Brain microvascular endothelial cell (primary cell): ENCODE results near the gene CAMK1D.
"Not testable (repeated sequence)": the region's sequence is repeated elsewhere in the genome, so short reads cannot be mapped to it uniquely, and the experiment has no call there.

Source experiments
- DNase-seq: peaks from one replicate; pipeline ENCODE4 v3.0.0-alpha.2; 2020
- H3K27ac ChIP-seq: fragments of 250-450 bp; sonication (Bioruptor Pico); 2 replicates; pipeline ENCODE4 v1.5.1; 2020; ENCODE audit warnings: mild to moderate bottlenecking, moderate library complexity
- H3K27me3 ChIP-seq: fragments of 250-450 bp; sonication (Bioruptor Pico); replicated peaks from 2 replicates; pipeline ENCODE4 v1.5.1; 2020; ENCODE audit warnings: mild to moderate bottlenecking
- H3K36me3 ChIP-seq: fragments of 250-450 bp; sonication (Bioruptor Pico); replicated peaks from 2 replicates; pipeline ENCODE4 v1.5.1; 2020; ENCODE audit warnings: mild to moderate bottlenecking
- H3K4me3 ChIP-seq: 2 replicates; pipeline ENCODE4 v1.5.1; 2011; ENCODE audit warnings: low read depth, mild to moderate bottlenecking, control low read depth, low read length, moderate library complexity
- in situ Hi-C: cut with HindIII; loops from 2 replicates; pipeline ENCODE4 v1.10.0; 2017; ENCODE audit warnings: low sequenced_read_pairs, low pct_ligation_motif_present
- TF ChIP-seq, protein P1 (sequence below): IDR thresholded peaks from 2 replicates; pipeline ENCODE4 v1.5.1; 2011; ENCODE audit warnings: low read depth, mild to moderate bottlenecking, moderate library complexity, low read length, control low read depth, inconsistent platforms; ENCODE audit errors: missing control alignments

CAMK1D gene

DNA sequence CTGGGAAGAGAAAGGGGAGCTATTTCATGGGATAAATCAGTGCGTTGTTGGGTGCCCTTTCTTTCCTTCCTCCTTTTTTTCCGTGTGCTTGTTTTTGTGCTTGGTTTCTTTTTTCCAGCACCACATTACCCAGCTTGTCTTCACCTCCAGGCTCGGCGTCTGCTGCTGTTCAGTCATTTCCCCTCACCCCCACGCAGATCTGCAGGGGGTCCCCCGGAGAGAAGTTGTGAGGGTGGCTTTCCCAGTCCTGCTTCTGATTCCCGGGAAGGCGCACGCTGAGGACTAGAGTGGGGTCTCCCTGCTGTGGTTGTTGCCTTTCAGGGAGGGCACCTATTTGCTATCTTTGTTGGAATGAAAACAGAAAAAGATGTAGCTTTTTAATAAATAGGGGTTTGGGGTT, 1.6 kb downstream of the CAMK1D start:
- Histone ChIP-seq H3K36me3 (no peaks in the 10 kb centered on the region), H3K4me3 (peak overlapping the region; percentile 84), H3K27ac (no peak overlapping the region), H3K27me3 (no peaks in the 10 kb centered on the region)
- DNase-seq = no peak
- in situ Hi-C loops = no loop called here
- TF ChIP-seq, protein P1, sequence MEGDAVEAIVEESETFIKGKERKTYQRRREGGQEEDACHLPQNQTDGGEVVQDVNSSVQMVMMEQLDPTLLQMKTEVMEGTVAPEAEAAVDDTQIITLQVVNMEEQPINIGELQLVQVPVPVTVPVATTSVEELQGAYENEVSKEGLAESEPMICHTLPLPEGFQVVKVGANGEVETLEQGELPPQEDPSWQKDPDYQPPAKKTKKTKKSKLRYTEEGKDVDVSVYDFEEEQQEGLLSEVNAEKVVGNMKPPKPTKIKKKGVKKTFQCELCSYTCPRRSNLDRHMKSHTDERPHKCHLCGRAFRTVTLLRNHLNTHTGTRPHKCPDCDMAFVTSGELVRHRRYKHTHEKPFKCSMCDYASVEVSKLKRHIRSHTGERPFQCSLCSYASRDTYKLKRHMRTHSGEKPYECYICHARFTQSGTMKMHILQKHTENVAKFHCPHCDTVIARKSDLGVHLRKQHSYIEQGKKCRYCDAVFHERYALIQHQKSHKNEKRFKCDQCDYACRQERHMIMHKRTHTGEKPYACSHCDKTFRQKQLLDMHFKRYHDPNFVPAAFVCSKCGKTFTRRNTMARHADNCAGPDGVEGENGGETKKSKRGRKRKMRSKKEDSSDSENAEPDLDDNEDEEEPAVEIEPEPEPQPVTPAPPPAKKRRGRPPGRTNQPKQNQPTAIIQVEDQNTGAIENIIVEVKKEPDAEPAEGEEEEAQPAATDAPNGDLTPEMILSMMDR = no peak

GRCh38 chr10:12351447-12351846, 2.1 kb downstream of the CAMK1D start:
- TF ChIP-seq, protein P1 = no peak
- H3K27me3 ChIP-seq = no peaks in the 10 kb centered on the region
- H3K4me3 ChIP-seq = no peak overlapping the region
- H3K27ac ChIP-seq = no peak overlapping the region
- DNase-seq = no peak
- H3K36me3 ChIP-seq = no peaks in the 10 kb centered on the region
- in situ Hi-C loops = no loop called here

GRCh38 chr10:12351889-12352288, 2.5 kb downstream of the CAMK1D start:
- Histone ChIP-seq H3K36me3 (no peaks in the 10 kb centered on the region), H3K27ac (no peak overlapping the region), H3K4me3 (no peak overlapping the region), H3K27me3 (no peaks in the 10 kb centered on the region)
- no peak for DNase-seq
- in situ Hi-C loops = no loop called here
- TF ChIP-seq, protein P1 = no peak

DNA sequence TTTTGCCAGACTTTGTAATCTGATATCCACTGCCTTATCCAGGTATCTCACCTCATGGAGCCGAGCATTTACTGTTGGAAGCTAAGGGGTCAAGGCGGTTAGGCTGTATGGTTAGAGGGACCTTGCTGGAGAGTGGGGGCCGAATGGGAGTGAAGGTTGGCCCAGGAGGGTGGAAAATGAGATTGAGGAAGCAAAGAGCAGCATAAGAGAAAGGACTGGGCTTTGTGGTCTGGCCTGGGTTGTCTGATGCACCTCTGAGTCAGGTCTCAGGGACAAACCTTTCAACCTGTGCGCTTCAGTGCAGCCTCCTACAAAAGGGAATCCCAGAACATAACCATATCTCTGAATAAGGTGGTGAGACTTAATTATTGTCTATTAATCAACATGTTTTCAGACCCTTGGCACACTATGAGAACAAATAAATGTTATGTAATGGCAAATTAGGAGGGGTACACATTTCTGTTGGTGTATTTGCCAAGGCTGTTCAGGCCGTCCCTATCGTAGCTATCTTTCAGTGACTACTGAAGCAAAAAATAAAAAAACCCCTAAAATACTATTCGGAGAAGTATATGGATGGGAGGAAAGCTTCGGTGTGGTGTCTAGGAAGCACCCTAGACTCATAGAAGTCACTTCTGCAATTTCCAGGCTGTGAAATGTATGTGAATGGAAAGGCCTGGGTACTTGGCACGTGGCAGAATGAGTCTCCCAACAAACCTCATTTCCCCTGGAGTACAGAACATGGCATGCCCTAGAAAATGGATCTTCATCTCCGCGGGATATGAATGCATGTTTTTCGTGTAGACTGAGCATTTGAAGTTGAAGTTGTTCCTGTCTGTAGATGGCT, 4.3 kb downstream of the CAMK1D start:
- TF ChIP-seq, protein P1 = no peak
- Histone ChIP-seq H3K27me3 (no peaks in the 10 kb centered on the region), H3K27ac (no peak overlapping the region), H3K4me3 (no peak overlapping the region), H3K36me3 (no peaks in the 10 kb centered on the region)
- no peak for DNase-seq
- in situ Hi-C loops = no loop called here

DNA sequence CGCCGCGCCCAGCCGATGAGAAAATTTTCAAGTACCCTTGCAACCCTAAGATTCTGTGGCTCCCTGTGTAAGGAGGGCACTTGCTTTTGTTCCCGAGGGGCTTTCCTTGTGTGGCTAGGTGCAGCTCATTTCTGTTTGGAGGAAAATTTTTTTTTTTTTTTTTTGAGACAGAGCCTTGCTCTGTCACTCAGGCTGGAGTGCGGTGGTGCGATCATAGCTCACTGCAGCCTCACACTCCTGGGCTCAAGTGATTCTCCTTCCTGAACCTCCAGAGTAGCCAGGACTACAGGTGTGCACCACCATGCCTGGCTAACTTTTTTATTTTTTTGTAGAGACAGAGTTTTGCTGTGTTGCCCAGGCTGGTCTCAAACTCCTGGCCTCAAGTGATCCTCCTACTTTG, 5.3 kb downstream of the CAMK1D start:
- H3K4me3 ChIP-seq, DNase-seq, H3K36me3 ChIP-seq, H3K27ac ChIP-seq, H3K27me3 ChIP-seq, in situ Hi-C loops: not testable (repeated sequence)

DNA sequence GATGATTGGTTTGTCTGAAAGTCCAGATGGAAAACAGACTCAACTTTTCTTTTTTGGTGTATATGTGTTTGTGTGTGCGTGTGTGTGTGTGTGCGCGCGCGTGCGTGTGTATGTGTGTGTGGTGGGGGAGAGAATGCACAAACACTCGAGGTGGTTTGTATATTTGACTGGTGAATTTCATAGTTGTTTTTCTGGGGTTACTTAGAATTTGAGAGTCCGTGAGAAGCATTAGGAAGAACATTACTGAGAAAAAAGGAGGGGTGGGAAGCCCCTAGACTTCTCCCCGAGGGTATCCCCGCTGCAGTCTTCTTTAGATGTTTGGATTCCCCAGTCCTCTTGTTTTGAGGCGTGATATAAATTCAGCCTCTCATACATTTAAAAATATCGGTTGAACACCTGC, 6.0 kb downstream of the CAMK1D start:
- H3K36me3 ChIP-seq = no peaks in the 10 kb centered on the region
- H3K27ac ChIP-seq = no peak overlapping the region
- DNase-seq = no peak
- no peaks in the 10 kb centered on the region for H3K27me3 ChIP-seq
- no peak overlapping the region for H3K4me3 ChIP-seq
- TF ChIP-seq, protein P1 = no peak
- in situ Hi-C loops = no loop called here
